ENCODE results near the gene PRXL2B.

DNA sequence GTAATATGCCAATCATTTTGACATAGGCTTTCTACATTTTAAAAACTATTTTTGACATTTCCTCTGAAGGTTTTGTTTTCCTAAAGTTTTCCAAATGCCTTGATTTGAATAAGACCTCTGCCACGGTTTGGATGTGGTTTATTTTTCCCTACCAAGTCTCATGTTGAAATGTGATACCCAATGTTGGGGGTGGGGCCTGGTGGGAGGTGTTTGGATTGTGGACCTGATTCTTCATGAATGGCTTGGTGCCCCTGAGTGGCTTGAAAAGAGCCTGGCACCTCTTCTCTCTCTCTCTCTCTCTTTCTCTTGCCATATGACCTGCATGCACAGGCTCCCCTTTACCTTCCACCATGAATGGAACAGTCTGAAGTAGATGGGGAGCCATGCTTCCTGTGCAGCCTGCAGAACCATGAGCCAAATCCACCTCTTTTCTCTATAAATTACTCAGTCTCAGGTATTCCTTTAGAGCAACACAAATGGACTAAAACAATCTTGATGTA lies 31.4 kb downstream of the PRXL2B start:
- TF ChIP-seq, protein P1, sequence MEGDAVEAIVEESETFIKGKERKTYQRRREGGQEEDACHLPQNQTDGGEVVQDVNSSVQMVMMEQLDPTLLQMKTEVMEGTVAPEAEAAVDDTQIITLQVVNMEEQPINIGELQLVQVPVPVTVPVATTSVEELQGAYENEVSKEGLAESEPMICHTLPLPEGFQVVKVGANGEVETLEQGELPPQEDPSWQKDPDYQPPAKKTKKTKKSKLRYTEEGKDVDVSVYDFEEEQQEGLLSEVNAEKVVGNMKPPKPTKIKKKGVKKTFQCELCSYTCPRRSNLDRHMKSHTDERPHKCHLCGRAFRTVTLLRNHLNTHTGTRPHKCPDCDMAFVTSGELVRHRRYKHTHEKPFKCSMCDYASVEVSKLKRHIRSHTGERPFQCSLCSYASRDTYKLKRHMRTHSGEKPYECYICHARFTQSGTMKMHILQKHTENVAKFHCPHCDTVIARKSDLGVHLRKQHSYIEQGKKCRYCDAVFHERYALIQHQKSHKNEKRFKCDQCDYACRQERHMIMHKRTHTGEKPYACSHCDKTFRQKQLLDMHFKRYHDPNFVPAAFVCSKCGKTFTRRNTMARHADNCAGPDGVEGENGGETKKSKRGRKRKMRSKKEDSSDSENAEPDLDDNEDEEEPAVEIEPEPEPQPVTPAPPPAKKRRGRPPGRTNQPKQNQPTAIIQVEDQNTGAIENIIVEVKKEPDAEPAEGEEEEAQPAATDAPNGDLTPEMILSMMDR (conservative IDR thresholded peaks at IDR 0.05; ENCODE audit: low read length) = no peak
- TF ChIP-seq EZH2phosphoT487 (IDR thresholded peaks at IDR 0.05; ENCODE audit: borderline replicate concordance, low read depth, low read length) = no peak

All from OCI-LY7 (cell line).